KMS-11 (cell line): ENCODE measurements around the gene PTTG1IP2.

ENCODE experiments used
- H2AFZ ChIP-seq: fragments of 200-600 bp; sonication (generic); 2 replicates; pipeline ENCODE4 v1.6.1; 2016; ENCODE audit warnings: antibody characterized with exemption, mixed run types, low read depth
- H3K27ac ChIP-seq: fragments of 200-600 bp; sonication (generic); 2 replicates; pipeline ENCODE4 v1.6.1; 2016; ENCODE audit warnings: mild to moderate bottlenecking, mixed run types
- H3K27me3 ChIP-seq: fragments of 200-600 bp; sonication (generic); 2 replicates; pipeline ENCODE4 v1.6.1; 2017; ENCODE audit warnings: mild to moderate bottlenecking, low read depth, mixed run types, moderate library complexity; ENCODE audit not compliant: insufficient read depth
- H3K36me3 ChIP-seq: fragments of 200-600 bp; sonication (generic); 2 replicates; pipeline ENCODE4 v1.6.1; 2017; ENCODE audit warnings: mild to moderate bottlenecking, mixed run types; ENCODE audit not compliant: insufficient read depth
- H3K4me1 ChIP-seq: fragments of 200-600 bp; sonication (generic); 2 replicates; pipeline ENCODE4 v1.6.1; 2016; ENCODE audit warnings: mild to moderate bottlenecking, low read depth, mixed run types; ENCODE audit not compliant: poor library complexity, severe bottlenecking
- H3K4me2 ChIP-seq: fragments of 200-600 bp; sonication (generic); 2 replicates; pipeline ENCODE4 v1.7.0; 2016; ENCODE audit warnings: mild to moderate bottlenecking, mixed run types
- H3K4me3 ChIP-seq: fragments of 200-600 bp; sonication (generic); IDR thresholded peaks from 2 replicates; pipeline ENCODE4 v1.6.1; 2017; ENCODE audit warnings: low read depth, low read length, mixed read lengths; ENCODE audit not compliant: insufficient read depth
- H3K79me2 ChIP-seq: fragments of 200-600 bp; sonication (generic); 2 replicates; pipeline ENCODE4 v1.6.1; 2016; ENCODE audit warnings: low read depth, mixed run types; ENCODE audit not compliant: insufficient read depth
- H3K9ac ChIP-seq: fragments of 200-600 bp; sonication (generic); 2 replicates; pipeline ENCODE4 v1.6.1; 2016; ENCODE audit warnings: mild to moderate bottlenecking, mixed run types
- H4K20me1 ChIP-seq: fragments of 200-600 bp; sonication (generic); 2 replicates; pipeline ENCODE4 v1.6.1; 2016; ENCODE audit warnings: mild to moderate bottlenecking, mixed run types; ENCODE audit not compliant: insufficient read depth
- CTCF ChIP-seq: fragments of 200-600 bp; sonication (generic); conservative IDR thresholded peaks from 2 replicates; pipeline ENCODE4 v1.6.1; 2017; ENCODE audit warnings: low read depth, mild to moderate bottlenecking, antibody characterized with exemption, low read length, moderate library complexity, mixed read lengths

The PTTG1IP2 gene

GRCh38 chr7:90492250-90492649 lies 22.8 kb downstream of the PTTG1IP2 start:
- TF ChIP-seq CTCF, result no peak
- Histone ChIP-seq H3K9ac (no peak overlapping the region), H3K4me3 (no peak overlapping the region), H4K20me1 (no peaks in the 10 kb centered on the region), H3K36me3 (no peaks in the 10 kb centered on the region), H3K27me3 (no peaks in the 10 kb centered on the region), H3K27ac (no peak overlapping the region), H3K4me1 (no peaks in the 10 kb centered on the region), H2AFZ (no peak overlapping the region), H3K79me2 (no peaks in the 10 kb centered on the region), H3K4me2 (no peak overlapping the region)

DNA sequence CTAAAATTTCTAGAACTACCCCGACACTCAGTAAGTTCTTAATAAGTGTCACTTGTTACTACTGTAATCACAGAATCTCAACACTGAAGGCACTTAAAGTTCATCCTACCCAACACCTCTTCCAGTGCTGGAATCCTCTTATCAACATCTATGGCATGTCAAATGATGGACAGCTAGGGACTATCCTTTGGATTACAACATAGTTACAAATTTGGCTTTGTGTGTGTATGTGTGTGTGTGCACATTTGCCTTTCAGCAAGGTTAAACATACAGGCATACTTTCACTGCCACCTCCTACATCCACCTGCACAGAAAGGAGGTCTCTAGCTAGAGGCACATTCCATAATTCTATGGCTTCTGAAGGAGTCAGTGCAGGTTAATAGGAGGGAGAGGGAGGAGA lies 25.8 kb downstream of the PTTG1IP2 start:
- Histone ChIP-seq H4K20me1 (no peaks in the 10 kb centered on the region), H3K27me3 (no peaks in the 10 kb centered on the region), H3K4me3 (no peak overlapping the region), H3K79me2 (no peaks in the 10 kb centered on the region), H3K36me3 (no peaks in the 10 kb centered on the region), H3K9ac (no peak overlapping the region), H3K4me2 (no peak overlapping the region), H2AFZ (no peak overlapping the region), H3K27ac (no peak overlapping the region), H3K4me1 (no peaks in the 10 kb centered on the region)
- no peak for TF ChIP-seq CTCF

DNA sequence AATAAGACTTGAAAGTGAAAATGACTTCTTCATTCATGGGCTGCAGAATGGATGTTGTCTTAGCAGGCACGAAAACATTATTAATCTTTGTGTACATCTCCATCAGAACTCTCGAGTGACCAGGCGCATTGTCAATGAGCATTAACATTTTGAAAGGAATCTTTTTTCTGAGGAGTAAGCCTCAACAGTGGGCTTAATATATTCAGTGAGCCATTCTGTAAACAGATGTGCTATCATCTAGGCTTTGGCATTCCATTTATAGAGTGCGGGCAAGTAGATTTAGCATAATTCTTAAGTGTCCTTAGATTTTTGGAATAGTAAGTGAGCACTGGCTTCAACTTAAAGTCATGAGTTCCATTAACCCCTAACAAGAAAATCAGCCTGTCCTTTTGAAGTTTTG lies 33.1 kb downstream of the PTTG1IP2 start:
- H3K27ac ChIP-seq, result no peak overlapping the region
- no peaks in the 10 kb centered on the region for H3K27me3 ChIP-seq
- TF ChIP-seq CTCF, result no peak
- H2AFZ ChIP-seq, result no peak overlapping the region
- no peaks in the 10 kb centered on the region for H4K20me1 ChIP-seq
- H3K9ac ChIP-seq, result no peak overlapping the region
- no peaks in the 10 kb centered on the region for H3K4me1 ChIP-seq
- no peaks in the 10 kb centered on the region for H3K79me2 ChIP-seq
- no peaks in the 10 kb centered on the region for H3K36me3 ChIP-seq
- H3K4me3 ChIP-seq, result no peak overlapping the region
- H3K4me2 ChIP-seq, result no peak overlapping the region

- Histone ChIP-seq H3K27me3 (no peaks in the 10 kb centered on the region), H3K79me2 (no peaks in the 10 kb centered on the region), H3K36me3 (no peaks in the 10 kb centered on the region), H3K4me3 (no peak overlapping the region), H3K27ac (no peak overlapping the region), H3K4me1 (no peaks in the 10 kb centered on the region), H3K4me2 (no peak overlapping the region), H3K9ac (no peak overlapping the region), H4K20me1 (no peaks in the 10 kb centered on the region), H2AFZ (no peak overlapping the region)
- no peak for TF ChIP-seq CTCF
Observed at GRCh38 chr7:90503367-90503766, 33.9 kb downstream of the PTTG1IP2 start.

DNA sequence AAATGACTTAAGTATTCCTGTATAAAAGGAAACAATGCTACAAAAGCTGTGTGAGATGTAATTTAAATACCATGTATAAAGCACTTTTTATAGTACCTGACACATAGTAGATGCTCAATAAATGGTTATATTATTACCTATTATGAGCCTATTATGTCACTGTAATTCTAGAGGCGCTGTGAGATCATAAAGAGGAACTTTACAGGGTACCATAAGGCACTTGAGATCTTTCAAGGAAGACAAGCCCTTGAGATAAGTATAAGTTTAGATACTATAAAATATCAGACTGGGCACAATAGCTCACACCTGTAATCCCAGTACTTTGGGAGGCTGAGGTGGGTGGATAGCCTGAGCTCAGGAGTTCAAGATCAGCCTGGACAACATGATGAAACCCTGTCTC lies 38.3 kb downstream of the PTTG1IP2 start:
- Histone ChIP-seq H3K9ac (no peak overlapping the region), H3K36me3 (no peaks in the 10 kb centered on the region), H3K4me3 (no peak overlapping the region), H3K4me2 (no peak overlapping the region), H3K4me1 (no peaks in the 10 kb centered on the region), H4K20me1 (no peaks in the 10 kb centered on the region), H3K27ac (no peak overlapping the region), H3K79me2 (no peaks in the 10 kb centered on the region), H3K27me3 (no peaks in the 10 kb centered on the region), H2AFZ (no peak overlapping the region)
- TF ChIP-seq CTCF, result no peak
